GM10266 (cell line): Measurements from ENCODE around the gene SRF.
A peak's percentile ranks its signal among the peaks of the same experiment; 100 is the strongest.

ENCODE experiments used
- DNase-seq: peaks from one replicate; pipeline ENCODE4 v3.0.0; 2012; ENCODE audit errors: extremely low spot score
- TF ChIP-seq, protein P1 (sequence below): IDR thresholded peaks from 2 replicates; pipeline ENCODE4 v1.5.1; 2012; ENCODE audit warnings: mild to moderate bottlenecking, low read depth; ENCODE audit not compliant: control insufficient read depth, insufficient read depth; ENCODE audit errors: missing control alignments

The SRF gene

DNA sequence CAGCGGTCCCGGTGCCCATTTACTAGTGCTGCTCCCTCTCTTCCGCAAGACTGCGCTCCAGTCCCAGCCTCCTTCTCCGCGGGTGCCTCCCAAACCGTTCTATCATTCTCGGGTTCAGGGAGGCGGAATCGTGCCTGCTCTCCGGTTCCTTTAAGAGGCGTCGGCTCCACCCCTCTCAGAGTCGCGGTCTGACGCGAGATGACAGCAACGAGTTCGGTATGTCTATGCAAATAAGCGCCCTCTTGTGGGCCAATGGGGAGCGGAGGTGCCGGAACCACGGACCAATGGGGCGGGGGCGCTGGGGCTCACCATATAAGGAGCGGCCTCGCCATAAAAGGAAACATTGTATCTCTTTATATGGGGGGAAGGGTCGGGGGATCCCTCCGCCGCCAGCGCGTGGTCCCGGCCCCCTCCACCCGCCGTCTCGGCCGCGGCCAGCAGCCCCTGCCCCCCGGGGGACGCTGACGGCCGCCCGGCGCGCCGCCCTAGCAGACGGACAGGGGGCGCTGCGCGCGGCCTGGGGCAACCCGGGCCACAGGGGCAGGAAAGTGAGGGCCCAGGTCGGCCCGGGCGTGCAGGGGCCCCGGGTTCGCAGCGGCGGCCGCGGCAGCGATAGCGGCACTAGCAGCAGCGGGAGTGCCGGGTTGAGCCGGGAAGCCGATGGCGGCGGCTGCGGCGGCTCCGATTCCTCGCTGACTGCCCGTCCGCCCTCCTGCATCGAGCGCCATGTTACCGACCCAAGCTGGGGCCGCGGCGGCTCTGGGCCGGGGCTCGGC, at the start of gene SRF:
TSS of gene SRF (plus strand) at position 339 of the 776 bp plus-strand sequence. CDS start at position 727, 388 bp downstream.
- DNase-seq: peak; percentile 96
- TF ChIP-seq, protein P1, sequence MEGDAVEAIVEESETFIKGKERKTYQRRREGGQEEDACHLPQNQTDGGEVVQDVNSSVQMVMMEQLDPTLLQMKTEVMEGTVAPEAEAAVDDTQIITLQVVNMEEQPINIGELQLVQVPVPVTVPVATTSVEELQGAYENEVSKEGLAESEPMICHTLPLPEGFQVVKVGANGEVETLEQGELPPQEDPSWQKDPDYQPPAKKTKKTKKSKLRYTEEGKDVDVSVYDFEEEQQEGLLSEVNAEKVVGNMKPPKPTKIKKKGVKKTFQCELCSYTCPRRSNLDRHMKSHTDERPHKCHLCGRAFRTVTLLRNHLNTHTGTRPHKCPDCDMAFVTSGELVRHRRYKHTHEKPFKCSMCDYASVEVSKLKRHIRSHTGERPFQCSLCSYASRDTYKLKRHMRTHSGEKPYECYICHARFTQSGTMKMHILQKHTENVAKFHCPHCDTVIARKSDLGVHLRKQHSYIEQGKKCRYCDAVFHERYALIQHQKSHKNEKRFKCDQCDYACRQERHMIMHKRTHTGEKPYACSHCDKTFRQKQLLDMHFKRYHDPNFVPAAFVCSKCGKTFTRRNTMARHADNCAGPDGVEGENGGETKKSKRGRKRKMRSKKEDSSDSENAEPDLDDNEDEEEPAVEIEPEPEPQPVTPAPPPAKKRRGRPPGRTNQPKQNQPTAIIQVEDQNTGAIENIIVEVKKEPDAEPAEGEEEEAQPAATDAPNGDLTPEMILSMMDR: peak; percentile 75

DNA sequence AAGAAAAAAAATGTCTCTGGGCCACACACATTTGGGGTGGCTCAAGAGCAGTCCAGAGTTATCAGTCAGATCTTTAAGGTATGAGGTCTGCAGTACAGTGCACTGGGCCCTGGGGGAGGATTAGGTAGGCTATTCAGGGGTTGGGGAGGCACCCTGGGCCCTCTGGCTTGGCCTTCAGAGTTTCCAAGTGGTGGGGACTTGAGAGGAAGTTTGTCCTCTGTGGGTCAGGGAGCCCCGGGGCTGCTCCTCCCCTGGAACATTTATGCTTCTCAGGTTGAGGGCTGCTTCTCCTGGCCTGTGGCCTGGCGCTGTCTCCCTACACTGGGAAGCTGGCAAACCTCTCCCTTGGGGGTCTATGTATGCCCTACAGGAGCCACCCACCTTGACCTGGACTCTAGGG, 48.9 kb upstream of the SRF start:
- no peak for DNase-seq
- TF ChIP-seq, protein P1: no peak

GRCh38 chr6:43123461-43124314, 47.4 kb upstream of the SRF start:
- TF ChIP-seq, protein P1: no peak
- DNase-seq: no peak

DNA sequence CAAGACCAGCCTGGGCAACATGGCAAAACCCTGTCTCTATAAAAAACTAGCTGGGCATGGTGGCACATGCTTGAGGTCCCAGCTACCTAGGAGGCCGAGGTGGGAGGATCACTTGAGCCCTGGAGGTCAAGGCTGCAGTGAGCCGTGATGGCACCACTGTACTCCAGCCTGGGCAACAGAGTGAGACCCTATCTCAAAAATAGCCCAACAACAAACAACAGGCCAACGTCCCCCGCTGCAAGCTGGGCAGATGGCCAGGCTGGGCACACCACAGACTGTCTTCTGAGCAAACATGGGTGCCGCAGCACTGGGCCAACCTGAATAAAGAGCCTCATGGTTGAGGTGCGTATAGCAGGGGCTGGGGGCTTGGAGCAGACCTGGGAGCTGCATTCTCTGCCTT, 46.6 kb upstream of the SRF start:
- no peak for DNase-seq
- TF ChIP-seq, protein P1: no peak

- no peak for DNase-seq
- TF ChIP-seq, protein P1: no peak
Measured at GRCh38 chr6:43125119-43125518, 46.0 kb upstream of the SRF start.

GRCh38 chr6:43125555-43125954, 45.5 kb upstream of the SRF start:
- TF ChIP-seq, protein P1: no peak
- no peak for DNase-seq

GRCh38 chr6:43127180-43127579, 43.9 kb upstream of the SRF start:
- DNase-seq: no peak
- TF ChIP-seq, protein P1: no peak
